Astrocyte (in vitro differentiated cells and primary cell): ENCODE measurements around the gene LRP10. TPM values are rescaled to one million over a fixed set of nuclear protein-coding genes. Genes with fewer than 3 reads are reported as not detected.
A peak's percentile ranks its signal among the peaks of the same experiment; 100 is the strongest.

Experiments
- DNase-seq: peaks from one replicate; pipeline ENCODE4 v3.0.0-alpha.2; 2010; ENCODE audit warnings: low read depth
- FAIRE-seq: peaks from 2 replicates; lab custom pipeline; 2011; peaks lifted over from hg19 to GRCh38; lab: Jason Lieb, UNC
- H2AFZ ChIP-seq: 2 replicates; pipeline ENCODE4 v1.6.0; 2012; ENCODE audit warnings: low read depth, low read length, inconsistent platforms
- H3K27ac ChIP-seq: 2 replicates; pipeline ENCODE4 v1.5.1; 2011; ENCODE audit warnings: low read depth, low read length, inconsistent platforms
- H3K27me3 ChIP-seq: 2 replicates; pipeline ENCODE4 v1.6.0; 2011; ENCODE audit warnings: low read length, inconsistent platforms; ENCODE audit not compliant: insufficient read depth
- H3K36me3 ChIP-seq: 2 replicates; pipeline ENCODE4 v1.5.1; 2011; ENCODE audit warnings: low read length, inconsistent platforms; ENCODE audit not compliant: insufficient read depth
- H3K4me1 ChIP-seq: 2 replicates; pipeline ENCODE4 v1.5.1; 2011; ENCODE audit warnings: low read length, inconsistent platforms; ENCODE audit not compliant: insufficient read depth
- H3K4me2 ChIP-seq: 2 replicates; pipeline ENCODE4 v1.6.0; 2012; ENCODE audit warnings: low read length, inconsistent platforms
- H3K4me3 ChIP-seq: 2 replicates; pipeline ENCODE4 v1.5.1; 2011; ENCODE audit warnings: low read depth, mild to moderate bottlenecking, low read length, inconsistent platforms; ENCODE audit not compliant: insufficient read depth
- H3K79me2 ChIP-seq: 2 replicates; pipeline ENCODE4 v1.6.0; 2012; ENCODE audit warnings: mild to moderate bottlenecking, low read length, inconsistent platforms; ENCODE audit not compliant: insufficient read depth
- H3K9ac ChIP-seq: 2 replicates; pipeline ENCODE4 v1.6.0; 2012; ENCODE audit warnings: mild to moderate bottlenecking, low read length, inconsistent platforms
- H3K9me3 ChIP-seq: 2 replicates; pipeline ENCODE4 v1.5.1; 2012; ENCODE audit warnings: low read depth, mild to moderate bottlenecking, low read length, inconsistent platforms; ENCODE audit not compliant: insufficient read depth
- H4K20me1 ChIP-seq: 2 replicates; pipeline ENCODE4 v1.6.0; 2012; ENCODE audit warnings: low read length, inconsistent platforms; ENCODE audit not compliant: insufficient read depth
- H3K27ac Mint-ChIP-seq: one replicate; pipeline ENCODE4 v1.8.0; 2021; ENCODE audit warnings: mild to moderate bottlenecking, mixed read lengths; ENCODE audit not compliant: unreplicated experiment
- H3K27me3 Mint-ChIP-seq: one replicate; pipeline ENCODE4 v1.8.0; 2021; ENCODE audit warnings: low read depth, mixed read lengths; ENCODE audit not compliant: unreplicated experiment
- H3K36me3 Mint-ChIP-seq: one replicate; pipeline ENCODE4 v1.8.0; 2021; ENCODE audit warnings: low read depth, mixed read lengths; ENCODE audit not compliant: unreplicated experiment
- H3K4me1 Mint-ChIP-seq: one replicate; pipeline ENCODE4 v1.8.0; 2021; ENCODE audit warnings: low read depth, mixed read lengths; ENCODE audit not compliant: unreplicated experiment
- H3K4me3 Mint-ChIP-seq: one replicate; pipeline ENCODE4 v1.8.0; 2021; ENCODE audit warnings: mild to moderate bottlenecking, moderate library complexity, mixed read lengths; ENCODE audit not compliant: unreplicated experiment
- H3K9me3 Mint-ChIP-seq: one replicate; pipeline ENCODE4 v1.8.0; 2021; ENCODE audit warnings: mild to moderate bottlenecking, mixed read lengths; ENCODE audit not compliant: unreplicated experiment
- CTCF ChIP-seq: IDR thresholded peaks from 2 replicates; pipeline ENCODE4 v1.5.1; 2011; ENCODE audit warnings: low read depth, mild to moderate bottlenecking, inconsistent platforms, low read length, moderate library complexity; ENCODE audit not compliant: insufficient read depth
- EZH2 ChIP-seq: IDR thresholded peaks from 2 replicates; pipeline ENCODE4 v1.6.1; 2012; ENCODE audit warnings: mild to moderate bottlenecking, low read length, inconsistent platforms; ENCODE audit not compliant: insufficient read depth
- total RNA-seq: library from RNA; stranded (reverse); gene quantifications from 2 replicates; pipeline ENCODE4 v1.2.1, GENCODE V29; 2021

LRP10 gene
- total RNA-seq, 1 donor from 2014 or later = 142 TPM

GRCh38 chr14:22892488-22892887 lies 20.9 kb downstream of the LRP10 start:
- peak overlapping the region; percentile 27 for H3K4me3 Mint-ChIP-seq

GRCh38 chr14:22893706-22894105 lies 22.2 kb downstream of the LRP10 start:
- no peak for FAIRE-seq
- no peaks in the 10 kb centered on the region for H3K27me3 ChIP-seq
- Mint-ChIP-seq H3K27me3 (peaks cover 3% of the 10 kb centered on the region), H3K4me3 (no peak overlapping the region), H3K36me3 (no peaks in the 10 kb centered on the region), H3K4me1 (peaks cover 20% of the 10 kb centered on the region), H3K27ac (no peak overlapping the region), H3K9me3 (no peaks in the 10 kb centered on the region)
- H3K4me3 ChIP-seq = no peak overlapping the region
- no peak overlapping the region for H2AFZ ChIP-seq
- no peak for TF ChIP-seq CTCF
- TF ChIP-seq EZH2 = no peak
- no peak overlapping the region for H3K9ac ChIP-seq
- peaks cover 9% of the 10 kb centered on the region for H3K4me1 ChIP-seq
- H3K9me3 ChIP-seq = no peaks in the 10 kb centered on the region
- no peaks in the 10 kb centered on the region for H3K79me2 ChIP-seq
- no peaks in the 10 kb centered on the region for H3K36me3 ChIP-seq
- no peak overlapping the region for H3K27ac ChIP-seq
- H4K20me1 ChIP-seq = no peaks in the 10 kb centered on the region
- H3K4me2 ChIP-seq = no peak overlapping the region
- DNase-seq = no peak

More at GRCh38 chr14:22892488-22892887, 20.9 kb downstream of the LRP10 start:
- no peaks in the 10 kb centered on the region for H3K36me3 Mint-ChIP-seq
- TF ChIP-seq EZH2 = no peak
- TF ChIP-seq CTCF = no peak
- H3K36me3 ChIP-seq = no peaks in the 10 kb centered on the region
- H3K27me3 ChIP-seq = no peaks in the 10 kb centered on the region
- peaks cover 3% of the 10 kb centered on the region for H3K27me3 Mint-ChIP-seq
- no peak overlapping the region for H3K27ac Mint-ChIP-seq
- no peak overlapping the region for H3K27ac ChIP-seq
- peaks cover 10% of the 10 kb centered on the region for H3K4me1 Mint-ChIP-seq
- no peaks in the 10 kb centered on the region for H3K9me3 Mint-ChIP-seq
- H3K4me2 ChIP-seq = no peak overlapping the region
- no peak overlapping the region for H3K4me3 ChIP-seq
- no peaks in the 10 kb centered on the region for H3K9me3 ChIP-seq
- no peak overlapping the region for H3K9ac ChIP-seq
- H4K20me1 ChIP-seq = no peaks in the 10 kb centered on the region
- H3K79me2 ChIP-seq = no peaks in the 10 kb centered on the region
- peaks cover 6% of the 10 kb centered on the region for H3K4me1 ChIP-seq
- no peak overlapping the region for H2AFZ ChIP-seq
- FAIRE-seq (no peak), DNase-seq (no peak)

GRCh38 chr14:22895402-22895801 lies 23.9 kb downstream of the LRP10 start:
- H3K4me3 ChIP-seq = no peak overlapping the region
- no peak overlapping the region for H3K4me3 Mint-ChIP-seq
- no peak overlapping the region for H3K27ac ChIP-seq
- H3K9me3 Mint-ChIP-seq = no peaks in the 10 kb centered on the region
- H3K27me3 Mint-ChIP-seq = peaks cover 3% of the 10 kb centered on the region
- no peak overlapping the region for H3K4me2 ChIP-seq
- H3K9ac ChIP-seq = no peak overlapping the region
- H3K27me3 ChIP-seq = no peaks in the 10 kb centered on the region
- no peak for DNase-seq
- H3K9me3 ChIP-seq = no peaks in the 10 kb centered on the region
- H3K36me3 ChIP-seq = no peaks in the 10 kb centered on the region
- no peaks in the 10 kb centered on the region for H4K20me1 ChIP-seq
- H2AFZ ChIP-seq = no peak overlapping the region
- H3K36me3 Mint-ChIP-seq = no peaks in the 10 kb centered on the region
- TF ChIP-seq CTCF = no peak
- TF ChIP-seq EZH2 = no peak
- FAIRE-seq = no peak
- H3K27ac Mint-ChIP-seq = no peak overlapping the region
- peaks cover 15% of the 10 kb centered on the region for H3K4me1 ChIP-seq
- no peaks in the 10 kb centered on the region for H3K79me2 ChIP-seq
- H3K4me1 Mint-ChIP-seq = peaks cover 31% of the 10 kb centered on the region
